Endodermal cell (in vitro differentiated cells): ENCODE results near the gene SIN3A. TPM values are rescaled to one million over a fixed set of nuclear protein-coding genes. Genes with fewer than 3 reads are reported as not detected.
A peak's percentile ranks its signal among the peaks of the same experiment; 100 is the strongest.

ENCODE experiments used
- DNase-seq: peaks from one replicate; pipeline ENCODE4 v3.0.0-alpha.2; 2017
- H3K27ac ChIP-seq: 2 replicates; pipeline ENCODE4 v1.5.1; 2013; ENCODE audit warnings: mild to moderate bottlenecking, low read depth, low read length, moderate library complexity
- H3K27me3 ChIP-seq: 2 replicates; pipeline ENCODE4 v1.6.1; 2013; ENCODE audit warnings: mild to moderate bottlenecking, low read length, moderate library complexity; ENCODE audit not compliant: insufficient read depth, control insufficient read depth, poor library complexity, severe bottlenecking
- H3K36me3 ChIP-seq: 2 replicates; pipeline ENCODE4 v1.7.0; 2013; ENCODE audit warnings: mild to moderate bottlenecking, low read length, moderate library complexity; ENCODE audit not compliant: control insufficient read depth, insufficient read depth
- H3K4me1 ChIP-seq: one replicate; pipeline ENCODE4 v1.7.0; 2013; ENCODE audit warnings: low read length; ENCODE audit not compliant: control insufficient read depth, insufficient read depth
- H3K4me3 ChIP-seq: 2 replicates; pipeline ENCODE4 v1.5.1; 2013; ENCODE audit warnings: mild to moderate bottlenecking, low read length, moderate library complexity
- H3K9ac ChIP-seq: 2 replicates; pipeline ENCODE4 v1.6.1; 2013; ENCODE audit warnings: mild to moderate bottlenecking, low read length, moderate library complexity; ENCODE audit not compliant: poor library complexity, severe bottlenecking; ENCODE audit errors: extremely low read depth
- H3K9me3 ChIP-seq: 2 replicates; pipeline ENCODE4 v1.6.1; 2013; ENCODE audit warnings: mild to moderate bottlenecking, low read length, moderate library complexity; ENCODE audit not compliant: control insufficient read depth
- H3K27ac Mint-ChIP-seq: 2 replicates; pipeline ENCODE4 v1.8.0; 2020; ENCODE audit warnings: mixed read lengths
- H3K27me3 Mint-ChIP-seq: 2 replicates; pipeline ENCODE4 v1.8.0; 2021; ENCODE audit warnings: mild to moderate bottlenecking, mixed read lengths; ENCODE audit not compliant: insufficient read depth
- H3K36me3 Mint-ChIP-seq: 2 replicates; pipeline ENCODE4 v1.8.0; 2020; ENCODE audit warnings: low read depth, mixed read lengths
- H3K4me1 Mint-ChIP-seq: 2 replicates; pipeline ENCODE4 v1.8.0; 2020; ENCODE audit warnings: mixed read lengths
- H3K4me3 Mint-ChIP-seq: 2 replicates; pipeline ENCODE4 v1.8.0; 2020; ENCODE audit warnings: mild to moderate bottlenecking, moderate library complexity, mixed read lengths
- H3K9me3 Mint-ChIP-seq: 2 replicates; pipeline ENCODE4 v1.8.0; 2020; ENCODE audit warnings: mild to moderate bottlenecking, mixed read lengths
- WGBS, 2 experiments: methylation state at CpG; one replicate each; pipeline versions ENCODE4 v1.1.5 to v1.1.7; 2013; ENCODE audit warnings: missing lambda C conversion rate in 2 of 2, mixed read lengths in 1 of 2; ENCODE audit not compliant: insufficient coverage in 1 of 2, insufficient read length in 1 of 2; 5-methylcytosine and 5-hydroxymethylcytosine counted together
- total RNA-seq, 2 donors: library from RNA; stranded (reverse); fragmentation: NEBNext Ultra II Directional in 1 of 2; extraction: Animal tissue kit (Norgen Biotek cat#: 25700) in 1 of 2; gene quantifications; 2 replicates in 1 of 2; 3 replicates in 1 of 2; pipeline ENCODE4 v1.2.1, GENCODE V29; 2021
- TF ChIP-seq, protein P1 (sequence below): fragments of 200-600 bp; sonication (generic); conservative IDR thresholded peaks from 2 replicates; pipeline ENCODE4 v1.5.0; 2021; ENCODE audit warnings: antibody characterized with exemption, mild to moderate bottlenecking

Gene SIN3A
- total RNA-seq, 2 donors from 2014 or later, result 119 to 123 TPM

DNA sequence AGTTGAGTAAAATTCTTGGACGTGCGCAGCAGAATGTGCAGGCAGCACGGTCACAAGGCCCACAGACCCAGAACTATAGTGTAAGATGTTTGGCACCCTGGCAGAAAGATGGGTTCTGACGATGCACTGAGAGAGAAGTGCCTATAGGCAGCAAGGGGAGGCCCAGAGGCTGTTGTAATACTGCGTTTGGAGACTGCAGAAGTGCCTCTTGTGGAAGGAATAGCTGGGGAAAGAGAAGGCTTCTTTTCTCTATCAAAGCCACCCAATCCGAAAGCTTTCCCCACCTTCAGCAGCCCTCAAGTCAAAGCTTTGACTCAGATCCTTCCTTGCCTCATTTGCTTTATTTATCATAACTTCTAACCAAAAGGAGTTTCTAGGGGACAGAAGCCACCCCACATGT lies 5.2 kb upstream of the SIN3A start:
- Histone ChIP-seq H3K36me3 (no peaks in the 10 kb centered on the region), H3K9me3 (no peaks in the 10 kb centered on the region), H3K27me3 (no peaks in the 10 kb centered on the region), H3K4me1 (peaks cover 5% of the 10 kb centered on the region), H3K27ac (no peak overlapping the region), H3K4me3 (peak overlapping the region; percentile 96), H3K9ac (no peak overlapping the region)
- Mint-ChIP-seq H3K4me3 (peak overlapping the region; percentile 94), H3K36me3 (peaks cover 2% of the 10 kb centered on the region), H3K27ac (peak overlapping the region; percentile 91), H3K27me3 (no peaks in the 10 kb centered on the region), H3K4me1 (peaks cover 17% of the 10 kb centered on the region), H3K9me3 (no peaks in the 10 kb centered on the region)
- peak; percentile 58 for DNase-seq
- 62 to 72% methylated on average over 4 to 6 of the region's 6 CpGs for WGBS, 2 experiments
- TF ChIP-seq, protein P1, sequence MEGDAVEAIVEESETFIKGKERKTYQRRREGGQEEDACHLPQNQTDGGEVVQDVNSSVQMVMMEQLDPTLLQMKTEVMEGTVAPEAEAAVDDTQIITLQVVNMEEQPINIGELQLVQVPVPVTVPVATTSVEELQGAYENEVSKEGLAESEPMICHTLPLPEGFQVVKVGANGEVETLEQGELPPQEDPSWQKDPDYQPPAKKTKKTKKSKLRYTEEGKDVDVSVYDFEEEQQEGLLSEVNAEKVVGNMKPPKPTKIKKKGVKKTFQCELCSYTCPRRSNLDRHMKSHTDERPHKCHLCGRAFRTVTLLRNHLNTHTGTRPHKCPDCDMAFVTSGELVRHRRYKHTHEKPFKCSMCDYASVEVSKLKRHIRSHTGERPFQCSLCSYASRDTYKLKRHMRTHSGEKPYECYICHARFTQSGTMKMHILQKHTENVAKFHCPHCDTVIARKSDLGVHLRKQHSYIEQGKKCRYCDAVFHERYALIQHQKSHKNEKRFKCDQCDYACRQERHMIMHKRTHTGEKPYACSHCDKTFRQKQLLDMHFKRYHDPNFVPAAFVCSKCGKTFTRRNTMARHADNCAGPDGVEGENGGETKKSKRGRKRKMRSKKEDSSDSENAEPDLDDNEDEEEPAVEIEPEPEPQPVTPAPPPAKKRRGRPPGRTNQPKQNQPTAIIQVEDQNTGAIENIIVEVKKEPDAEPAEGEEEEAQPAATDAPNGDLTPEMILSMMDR, result no peak

DNA sequence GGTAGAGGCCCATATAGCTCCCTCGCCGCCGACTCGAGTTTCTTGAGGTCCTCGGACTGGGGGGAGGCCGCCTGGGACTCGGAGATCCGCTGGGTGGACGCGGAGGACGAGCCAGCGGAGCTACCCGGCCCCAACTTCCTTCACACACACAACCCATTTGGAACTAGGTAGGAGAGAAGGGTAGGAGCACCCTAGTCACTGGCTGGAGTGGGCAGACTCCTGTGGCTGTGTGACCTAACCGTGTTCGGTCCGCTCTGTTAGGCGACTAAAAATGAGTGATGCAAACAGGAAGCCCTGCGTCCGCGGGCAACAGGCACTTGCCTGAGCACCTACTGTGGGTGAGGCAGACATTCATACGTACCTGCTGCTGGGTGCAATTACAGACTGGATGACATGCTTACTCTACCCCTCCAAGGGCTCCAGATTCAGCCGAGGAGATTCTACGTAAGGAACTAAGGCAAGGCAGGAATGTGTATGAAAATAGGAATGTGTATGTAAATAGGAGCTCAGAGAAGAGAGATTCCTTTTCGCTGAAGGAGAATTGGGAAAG lies 4.6 kb upstream of the SIN3A start:
- Histone ChIP-seq H3K9me3 (no peaks in the 10 kb centered on the region), H3K36me3 (no peaks in the 10 kb centered on the region), H3K27ac (no peak overlapping the region), H3K4me1 (peaks cover 5% of the 10 kb centered on the region), H3K27me3 (no peaks in the 10 kb centered on the region), H3K9ac (peak overlapping the region; percentile 91), H3K4me3 (peak overlapping the region; percentile 96)
- peak; percentile 86 for DNase-seq
- Mint-ChIP-seq H3K4me3 (peak overlapping the region; percentile 94), H3K4me1 (peaks cover 14% of the 10 kb centered on the region), H3K27me3 (no peaks in the 10 kb centered on the region), H3K36me3 (peaks cover 2% of the 10 kb centered on the region), H3K27ac (peak overlapping the region; percentile 91), H3K9me3 (no peaks in the 10 kb centered on the region)
- WGBS, 2 experiments, result 6 to 21% methylated on average over 3 to 22 of the region's 24 CpGs
- TF ChIP-seq, protein P1, result no peak

DNA sequence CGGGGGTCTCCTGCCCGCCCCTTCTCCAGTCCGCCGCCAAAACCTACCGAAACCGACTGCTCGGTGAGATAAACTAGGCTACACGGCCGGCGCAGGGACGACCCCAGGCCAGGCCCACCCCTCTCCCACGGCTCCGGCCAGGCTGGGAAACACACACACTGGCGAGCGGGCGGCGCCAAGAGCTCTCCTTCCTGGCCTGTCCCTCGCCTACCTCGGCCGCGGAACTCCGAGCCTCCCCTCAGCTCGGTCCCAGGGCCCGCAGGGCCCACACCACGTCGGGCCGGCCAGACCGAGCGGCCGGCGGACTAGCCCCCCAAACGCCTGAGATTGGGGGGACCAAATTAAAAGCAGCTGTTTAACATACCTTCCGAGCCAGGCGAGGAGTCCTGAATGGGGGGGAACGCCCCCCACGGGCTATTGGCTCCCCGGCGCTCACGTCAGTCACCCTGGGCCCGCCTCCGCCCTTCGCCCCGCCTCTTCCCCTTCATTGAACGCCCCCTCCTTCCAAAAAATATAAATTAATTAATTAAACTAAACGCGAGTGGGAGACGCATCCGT lies 4.0 kb upstream of the SIN3A start:
- Mint-ChIP-seq H3K4me1 (peaks cover 8% of the 10 kb centered on the region), H3K4me3 (peak overlapping the region; percentile 94), H3K9me3 (no peaks in the 10 kb centered on the region), H3K36me3 (peaks cover 2% of the 10 kb centered on the region), H3K27me3 (no peaks in the 10 kb centered on the region), H3K27ac (peak overlapping the region; percentile 91)
- H3K9ac ChIP-seq, result peak overlapping the region; percentile 91
- no peaks in the 10 kb centered on the region for H3K9me3 ChIP-seq
- peak; percentile 94 for DNase-seq
- H3K27ac ChIP-seq, result peak overlapping the region; percentile 88
- H3K36me3 ChIP-seq, result no peaks in the 10 kb centered on the region
- H3K4me3 ChIP-seq, result peak overlapping the region; percentile 96
- 0% methylated on average over 23 to 48 of the region's 48 CpGs for WGBS, 2 experiments
- peaks cover 5% of the 10 kb centered on the region for H3K4me1 ChIP-seq
- H3K27me3 ChIP-seq, result no peaks in the 10 kb centered on the region
- TF ChIP-seq, protein P1, result no peak
